ENCODE measurements around the gene ABHD17B. TPM values are rescaled to one million over a fixed set of nuclear protein-coding genes. Genes with fewer than 3 reads are reported as not detected.

The ABHD17B gene
- total RNA-seq, 2 experiments from 2014 or later, result 31.0 to 47.7 TPM

- ChIA-PET CTCF (ENCODE audit: unreplicated experiment) (interaction anchor here (2.6 kb wide), 1 partner anchor 10 kb away, joined by 7 read pairs; no protein-coding TSS in a partner anchor), POLR2A (interaction anchor here (0.7 to 1.9 kb wide), 4 partner anchors 10 to 94 kb away, joined by 3 to 6 read pairs (median 4); partner anchors contain the start of genes ABHD17B and C9orf85)
- H3K79me2 ChIP-seq (ENCODE audit: insufficient read depth, low read depth, low read length), result no peaks in the 10 kb centered on the region
- no peaks in the 10 kb centered on the region for H3K9me2 ChIP-seq (ENCODE audit: insufficient read depth, low read length)
- no peak overlapping the region for H3K4me2 ChIP-seq (ENCODE audit: low read length)
- no peaks in the 10 kb centered on the region for H3K9me3 ChIP-seq (ENCODE audit: low read length)
- DNase-seq (ENCODE audit: low spot score), result no peak
- BruUV-seq (replicated peaks), result no TSS peak
- H3K27ac ChIP-seq (ENCODE audit: low read depth, low read length, poor library complexity, severe bottlenecking), result no peak overlapping the region
- intact Hi-C loops (cut with micrococcal nuclease; ENCODE audit: unreplicated experiment), result no loop called here
- H2AFZ ChIP-seq (ENCODE audit: low read length), result no peak overlapping the region
- TF ChIP-seq CTCF (conservative IDR thresholded peaks at IDR 0.05; ENCODE audit: low read length) (no peak), EZH2phosphoT487 (IDR thresholded peaks at IDR 0.05; ENCODE audit: borderline replicate concordance, low read depth, low read length) (no peak)
- no peaks in the 10 kb centered on the region for H3K36me3 ChIP-seq (ENCODE audit: insufficient read depth, low read length)
- no peaks in the 10 kb centered on the region for H4K20me1 ChIP-seq (ENCODE audit: insufficient read depth, low read length)
- no peak overlapping the region for H3K4me3 ChIP-seq (ENCODE audit: low read depth, low read length, poor library complexity, severe bottlenecking)
- no peaks in the 10 kb centered on the region for H3K4me1 ChIP-seq (ENCODE audit: insufficient read depth, low read length, poor library complexity, severe bottlenecking)
Observed at GRCh38 chr9:71816916-71817451, 94.0 kb downstream of the ABHD17B start.

Small RNA genes within 50 kb of the gene (small RNA-seq; reads per million reads assigned to genes)
- gene RF00019, result not detected

Other genes with a start within 250 kb of the ABHD17B start
- 0.90 and 1.8 TPM in 2 replicates for gene CEMIP2, start 142.7 kb downstream of the ABHD17B start, total RNA-seq (2014; rRNA removed; shearing (Covaris generic))
- 3.9 and 4.8 TPM in 2 replicates for gene CEMIP2, start 142.7 kb downstream of the ABHD17B start, total RNA-seq (2022)
- 5.6 and 8.7 TPM in 2 replicates for gene C9orf85, start 446 bp upstream of the ABHD17B start, total RNA-seq (2014; rRNA removed; shearing (Covaris generic))
- gene C9orf85, start 446 bp upstream of the ABHD17B start, total RNA-seq (2022), result 12.1 and 14.2 TPM in 2 replicates
- not detected in 2 replicates for gene C9orf57, start 149.4 kb upstream of the ABHD17B start, total RNA-seq (2014; rRNA removed; shearing (Covaris generic))
- not detected in 2 replicates for gene C9orf57, start 149.4 kb upstream of the ABHD17B start, total RNA-seq (2022)
- not detected in 2 replicates for gene GDA, start 238.2 kb upstream of the ABHD17B start, total RNA-seq (2014; rRNA removed; shearing (Covaris generic))
- not detected in 2 replicates for gene GDA, start 238.2 kb upstream of the ABHD17B start, total RNA-seq (2022)

All from OCI-LY7 (cell line).